Bladder microvascular endothelial cell (primary cell): ENCODE results near the gene GOLGA5. TPM values are rescaled to one million over a fixed set of nuclear protein-coding genes. Genes with fewer than 3 reads are reported as not detected.

Source experiments
- total RNA-seq: library from RNA; depleted of rRNA; stranded (reverse); fragments of >200 nt; gene quantifications from 2 replicates; pipeline ENCODE4 v1.2.3, GENCODE V29; 2014

Gene GOLGA5, protein sequence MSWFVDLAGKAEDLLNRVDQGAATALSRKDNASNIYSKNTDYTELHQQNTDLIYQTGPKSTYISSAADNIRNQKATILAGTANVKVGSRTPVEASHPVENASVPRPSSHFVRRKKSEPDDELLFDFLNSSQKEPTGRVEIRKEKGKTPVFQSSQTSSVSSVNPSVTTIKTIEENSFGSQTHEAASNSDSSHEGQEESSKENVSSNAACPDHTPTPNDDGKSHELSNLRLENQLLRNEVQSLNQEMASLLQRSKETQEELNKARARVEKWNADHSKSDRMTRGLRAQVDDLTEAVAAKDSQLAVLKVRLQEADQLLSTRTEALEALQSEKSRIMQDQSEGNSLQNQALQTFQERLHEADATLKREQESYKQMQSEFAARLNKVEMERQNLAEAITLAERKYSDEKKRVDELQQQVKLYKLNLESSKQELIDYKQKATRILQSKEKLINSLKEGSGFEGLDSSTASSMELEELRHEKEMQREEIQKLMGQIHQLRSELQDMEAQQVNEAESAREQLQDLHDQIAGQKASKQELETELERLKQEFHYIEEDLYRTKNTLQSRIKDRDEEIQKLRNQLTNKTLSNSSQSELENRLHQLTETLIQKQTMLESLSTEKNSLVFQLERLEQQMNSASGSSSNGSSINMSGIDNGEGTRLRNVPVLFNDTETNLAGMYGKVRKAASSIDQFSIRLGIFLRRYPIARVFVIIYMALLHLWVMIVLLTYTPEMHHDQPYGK
- total RNA-seq: 22.3 and 29.1 TPM in 2 replicates

GRCh38 chr14:92793709-92794546, at the start of gene GOLGA5:
Gene GOLGA5, plus strand, starts transcription at chr14:92794305. Its CDS starts 3,133 bp downstream, at chr14:92797438.

DNA sequence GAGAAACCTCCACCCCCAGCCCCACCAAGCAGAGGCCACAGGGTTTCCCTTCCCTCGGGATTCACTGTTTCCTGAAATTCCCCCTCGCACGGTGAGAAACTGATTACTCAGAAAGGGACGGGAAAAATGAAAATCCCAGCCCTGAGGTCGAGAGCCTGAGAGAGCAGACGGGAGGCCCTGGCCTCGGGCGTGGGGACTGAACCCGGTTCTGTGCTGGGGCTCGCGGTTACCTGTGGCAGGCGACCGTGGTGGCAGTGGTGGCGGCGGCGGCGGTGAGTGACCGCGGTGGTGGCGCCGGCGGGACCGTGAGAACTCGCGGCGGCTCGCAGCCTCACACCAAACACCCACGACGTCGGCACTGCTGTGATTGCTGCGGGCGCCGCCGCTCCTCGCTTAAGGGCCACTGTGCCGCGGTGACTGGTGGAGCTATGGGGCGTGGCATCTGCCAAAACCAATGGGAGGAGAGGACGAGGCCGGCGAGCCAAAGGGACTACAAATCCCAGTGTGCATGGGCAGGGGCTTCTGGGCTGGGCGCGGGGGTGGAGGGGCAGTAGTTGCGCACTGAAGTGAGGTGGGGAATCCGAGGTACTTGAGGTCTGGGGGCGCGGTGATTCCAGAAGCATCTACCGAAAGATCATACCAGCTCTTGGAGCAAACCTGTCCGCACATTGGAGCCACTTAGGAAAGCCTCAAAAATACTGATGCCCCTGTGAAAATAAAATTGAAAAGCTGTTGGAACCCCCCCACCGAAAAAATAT, 45.7 kb upstream of the GOLGA5 start, which contains the start of gene LGMN:
LGMN (minus strand) TSS at position 369 of the 758 bp plus-strand sequence. CDS start 15,841 bp downstream, outside the sequence.

Other genes starting within 250 kb of the GOLGA5 start
- 51.0 and 75.7 TPM in 2 replicates for gene LGMN, start 45.7 kb upstream of the GOLGA5 start, total RNA-seq
- 0.16 and 1.0 TPM in 2 replicates for gene CHGA, start 128.8 kb downstream of the GOLGA5 start, total RNA-seq